ENCODE data around the gene SMPD3. TPM values are rescaled to one million over a fixed set of nuclear protein-coding genes. Genes with fewer than 3 reads are reported as not detected.

SMPD3 gene
- polyA plus RNA-seq, 3 donors = 1.0 to 2.2 (median 1.5) TPM

DNA sequence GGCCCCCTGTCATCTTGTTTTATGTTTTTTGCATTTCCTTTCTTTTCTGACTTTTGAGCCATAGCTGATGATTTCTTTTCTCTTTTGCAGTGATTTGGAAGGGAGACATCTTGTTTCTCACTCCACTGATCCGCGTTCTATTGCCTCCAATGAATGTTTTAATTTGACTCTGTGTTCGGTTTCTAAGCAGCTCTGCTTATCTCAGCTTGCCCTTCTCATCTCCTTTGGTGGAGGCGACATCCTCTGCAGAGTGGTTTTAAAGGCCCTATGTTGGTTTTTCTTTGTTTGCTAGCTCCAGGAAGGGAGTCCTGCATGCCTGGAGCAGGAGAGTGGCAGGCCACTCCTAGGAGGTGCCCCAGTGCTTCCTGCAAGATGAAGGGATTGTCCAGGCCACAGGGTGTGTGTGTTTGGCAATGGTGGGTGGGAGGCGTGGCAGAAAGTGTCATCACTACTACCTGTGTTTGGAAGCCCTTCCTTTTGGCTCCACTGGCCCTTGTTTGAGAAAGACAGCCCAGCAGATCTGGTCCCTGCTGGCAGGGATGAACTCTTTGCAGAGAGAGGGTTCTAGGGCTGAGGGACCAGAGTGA is 13.6 kb downstream of the SMPD3 start:
- DNase-seq = no peak

DNA sequence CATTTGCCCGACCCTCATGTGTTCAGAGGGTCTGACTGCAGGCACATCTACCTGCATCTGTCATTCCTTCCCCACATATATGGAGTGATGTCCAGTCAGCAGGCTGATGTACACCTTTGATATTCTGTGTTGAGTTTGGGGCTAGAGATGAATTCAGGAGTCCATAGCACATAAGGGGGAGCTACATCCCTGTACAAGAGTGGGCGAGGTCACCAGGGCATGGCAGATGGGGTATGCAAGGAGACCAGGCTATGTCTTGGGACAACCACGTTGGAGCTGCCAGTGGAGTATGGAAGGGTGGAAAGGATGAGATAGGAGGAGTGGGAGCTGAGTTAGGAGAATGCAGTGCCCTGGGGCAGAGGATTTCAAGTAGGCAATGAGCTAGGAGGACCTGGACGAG is 15.0 kb downstream of the SMPD3 start:
- DNase-seq = no peak

DNA sequence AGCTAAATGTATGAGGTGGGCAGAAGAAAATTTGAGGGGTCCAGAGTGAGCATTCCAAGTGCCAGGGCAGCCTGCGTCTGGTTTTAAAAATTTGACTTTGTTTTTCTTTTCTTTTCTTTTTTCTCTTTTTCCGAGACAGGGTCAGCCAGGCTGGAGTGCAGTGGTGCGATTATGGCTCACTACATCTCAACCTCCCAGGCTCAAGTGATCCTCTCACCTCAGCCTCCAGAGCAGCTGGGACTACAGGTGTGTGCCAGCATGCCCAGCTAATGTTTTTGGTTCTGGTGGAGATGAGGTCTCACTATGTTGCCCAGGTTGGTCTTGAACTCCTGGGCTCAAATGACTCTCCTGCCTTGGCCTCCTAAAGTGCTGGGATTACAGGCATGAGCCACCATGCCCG is 15.6 kb downstream of the SMPD3 start:
- no peak for DNase-seq

DNA sequence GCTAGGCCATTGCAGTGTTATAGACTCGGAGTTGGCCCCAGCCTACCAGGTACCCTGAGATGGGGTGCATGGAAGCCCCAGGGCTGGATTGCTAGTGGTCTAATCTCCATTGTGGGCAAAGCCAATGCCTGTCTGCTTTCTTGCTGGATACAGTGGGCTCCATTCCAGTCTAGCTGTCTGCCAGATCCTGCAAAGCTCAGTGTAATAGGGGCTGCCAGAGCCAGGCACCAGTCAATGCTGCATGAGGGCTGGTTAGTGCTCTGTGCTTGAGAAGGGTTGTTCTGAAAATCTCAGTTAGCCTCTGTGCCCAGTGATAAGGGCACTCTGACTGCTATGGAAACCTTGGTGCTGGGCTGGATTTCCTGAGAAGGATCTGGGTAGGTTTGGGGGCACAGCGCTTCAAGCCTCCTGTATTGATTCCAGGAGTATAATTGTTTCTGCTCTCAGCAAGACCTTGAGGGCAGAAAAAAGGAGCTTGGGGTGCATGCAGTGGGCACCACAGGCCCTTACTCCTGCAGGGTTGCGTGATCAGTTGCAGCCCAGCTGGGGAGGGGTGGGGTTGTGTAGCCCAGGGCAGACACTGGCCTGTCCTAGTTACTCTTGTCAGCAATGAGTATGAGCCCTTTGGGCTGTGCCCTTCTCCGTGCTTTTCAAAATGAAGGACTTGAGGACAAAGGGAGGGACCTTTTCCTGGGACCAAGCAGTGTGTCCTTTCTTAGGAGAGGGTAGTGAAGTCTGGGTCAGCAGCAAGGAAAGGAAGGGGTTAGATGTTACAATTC is 19.0 kb downstream of the SMPD3 start:
- no peak for DNase-seq

DNA sequence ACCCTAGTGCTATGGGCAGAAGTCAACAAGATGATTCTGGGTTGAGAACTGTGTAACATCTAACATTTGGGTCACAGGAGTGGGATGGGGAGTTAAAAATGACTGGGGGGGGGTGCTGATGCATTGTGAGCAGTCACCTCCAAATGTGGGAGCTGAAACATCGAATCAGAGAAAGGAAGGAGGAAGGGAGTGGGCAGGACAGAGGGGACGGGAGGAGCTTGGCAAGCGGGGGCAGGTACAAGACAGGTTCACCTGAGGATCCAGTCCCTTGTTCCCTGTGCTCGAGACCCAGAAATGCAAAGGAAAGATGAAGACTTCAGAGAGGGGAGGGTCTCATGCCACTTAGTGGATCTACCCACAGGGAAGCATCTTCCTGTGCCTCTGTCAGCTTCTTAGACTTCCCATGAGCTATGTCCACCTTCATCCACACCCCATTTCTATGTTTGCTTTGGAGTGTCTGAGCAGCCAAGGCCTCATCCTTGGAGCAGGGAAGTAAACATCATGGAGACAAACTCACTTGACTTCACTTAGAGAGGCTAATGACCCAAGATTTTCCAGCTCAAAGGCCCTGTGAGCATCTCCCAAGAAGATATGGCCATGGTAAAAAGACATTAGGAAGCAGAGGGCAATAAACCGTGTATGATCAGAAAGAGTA is 20.5 kb downstream of the SMPD3 start:
- no peak for DNase-seq

DNA sequence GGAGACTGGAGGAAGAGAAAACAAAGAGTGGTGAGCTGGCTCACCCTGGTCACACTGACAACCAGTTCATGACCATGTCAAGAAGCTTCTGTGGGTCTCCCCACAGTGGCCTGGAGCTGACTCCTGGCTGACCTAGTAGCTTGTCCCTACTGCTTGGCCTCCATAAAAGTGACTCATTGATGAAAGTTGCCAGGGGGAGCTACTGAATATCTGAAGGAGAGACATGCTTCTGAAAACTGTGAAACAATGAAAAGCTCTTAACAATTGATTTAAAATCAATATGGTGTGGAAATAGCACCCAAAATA is 22.0 kb downstream of the SMPD3 start:
- DNase-seq = no peak

DNA sequence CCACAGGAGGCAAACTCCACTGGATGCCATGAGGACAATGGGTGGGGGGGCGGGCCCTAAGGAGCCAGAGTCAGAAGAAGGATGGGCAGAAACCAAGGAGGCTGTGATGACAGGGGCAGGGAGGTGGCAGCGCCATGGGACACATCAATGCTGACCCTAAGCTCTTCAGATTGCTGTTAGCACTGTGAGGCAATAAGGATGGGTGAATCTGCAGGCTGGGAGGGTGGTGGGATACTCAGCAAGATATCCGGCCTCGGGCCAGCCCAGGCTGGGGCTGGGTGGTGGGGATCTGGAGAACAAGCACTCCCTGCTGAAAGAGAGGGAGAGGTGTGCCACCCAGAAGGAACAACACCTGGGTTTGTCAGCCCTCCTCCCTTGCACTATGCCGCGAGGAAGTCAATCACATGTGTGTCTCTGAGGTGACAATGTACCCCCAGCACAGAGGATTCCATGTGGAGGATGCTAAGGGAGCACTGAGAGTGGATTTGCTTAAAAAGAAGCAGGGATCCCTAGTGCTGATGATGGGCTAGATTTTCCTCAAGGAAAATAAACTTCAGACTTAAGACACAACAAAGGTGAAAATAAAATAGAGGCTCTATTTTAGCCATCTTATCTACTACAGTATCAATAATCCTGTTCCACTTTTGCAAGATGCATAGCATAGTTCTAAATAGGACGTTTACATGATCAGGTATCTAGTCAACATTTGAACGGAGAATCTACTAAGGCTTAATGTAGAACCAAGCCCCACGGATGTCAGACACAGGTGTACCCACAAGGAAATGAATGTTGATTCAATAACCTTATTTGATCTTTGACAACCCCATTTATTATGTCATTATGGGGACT is 22.6 kb downstream of the SMPD3 start:
- DNase-seq = no peak

DNA sequence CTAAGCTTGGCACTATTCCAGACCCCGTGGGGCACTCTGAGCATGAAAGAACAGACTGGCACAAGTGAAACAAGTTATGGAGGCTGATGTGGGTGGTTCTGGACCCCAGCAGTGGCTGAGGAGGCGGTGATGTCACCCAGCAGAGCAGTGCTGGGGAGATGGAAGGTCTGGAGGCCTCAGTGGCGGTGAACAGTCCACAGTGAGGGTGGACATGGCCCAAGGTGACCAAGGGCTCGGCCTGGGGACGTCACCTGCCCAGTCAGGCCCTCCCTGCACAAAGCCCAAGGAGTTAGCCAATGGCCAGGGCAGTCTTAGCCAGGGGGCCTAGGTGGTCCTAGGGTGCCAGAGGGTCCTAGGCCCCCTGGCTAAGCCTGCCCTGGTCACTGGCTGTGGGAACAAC is 24.5 kb downstream of the SMPD3 start:
- DNase-seq = no peak

DNA sequence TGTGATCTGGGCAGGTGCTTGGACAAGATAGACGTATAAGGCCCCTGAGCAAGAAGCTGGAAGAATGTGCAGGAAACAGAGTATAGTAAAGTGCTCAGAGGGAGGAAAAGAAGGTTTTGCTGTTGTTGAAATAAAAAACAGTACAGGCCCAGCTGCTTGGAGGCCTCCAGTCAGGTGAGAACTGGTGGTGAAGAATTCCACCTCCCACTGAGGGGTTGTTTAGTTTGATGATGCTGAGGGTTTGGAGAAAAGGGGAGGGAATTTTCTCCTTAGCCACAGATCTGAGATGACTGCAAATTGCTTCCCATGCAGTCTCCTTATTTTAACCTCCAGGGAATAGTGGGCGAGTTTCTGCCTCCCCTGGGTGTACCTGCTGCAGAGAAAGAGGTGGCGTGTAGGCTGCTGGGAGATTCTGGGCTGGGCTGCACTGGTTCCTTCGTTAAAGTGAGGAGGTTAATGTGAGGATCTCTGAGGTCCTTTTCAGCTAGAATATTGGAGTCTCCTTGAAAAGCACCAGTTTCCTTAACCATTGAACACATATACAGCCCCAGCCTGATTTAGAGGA is 25.8 kb downstream of the SMPD3 start:
- DNase-seq = no peak

DNA sequence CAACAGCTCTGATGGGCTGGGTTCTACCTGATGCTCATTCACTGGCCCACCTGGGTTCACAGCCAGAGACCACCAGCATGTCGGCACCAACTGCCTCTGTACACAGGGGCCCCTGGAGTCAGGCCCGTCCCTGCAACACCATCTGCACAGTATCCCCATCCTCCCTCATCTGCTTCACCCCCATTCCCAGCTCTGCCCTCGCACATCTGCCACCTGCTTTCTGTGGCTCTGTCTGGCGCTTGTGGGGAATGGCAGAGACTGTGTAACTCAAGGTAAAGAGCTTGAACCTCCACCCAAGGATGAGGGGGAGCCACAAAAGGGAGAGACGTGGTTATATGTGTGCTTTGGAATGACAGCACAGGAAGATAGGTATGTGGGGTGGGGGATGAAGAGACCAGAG is 27.2 kb downstream of the SMPD3 start:
- DNase-seq = no peak

DNA sequence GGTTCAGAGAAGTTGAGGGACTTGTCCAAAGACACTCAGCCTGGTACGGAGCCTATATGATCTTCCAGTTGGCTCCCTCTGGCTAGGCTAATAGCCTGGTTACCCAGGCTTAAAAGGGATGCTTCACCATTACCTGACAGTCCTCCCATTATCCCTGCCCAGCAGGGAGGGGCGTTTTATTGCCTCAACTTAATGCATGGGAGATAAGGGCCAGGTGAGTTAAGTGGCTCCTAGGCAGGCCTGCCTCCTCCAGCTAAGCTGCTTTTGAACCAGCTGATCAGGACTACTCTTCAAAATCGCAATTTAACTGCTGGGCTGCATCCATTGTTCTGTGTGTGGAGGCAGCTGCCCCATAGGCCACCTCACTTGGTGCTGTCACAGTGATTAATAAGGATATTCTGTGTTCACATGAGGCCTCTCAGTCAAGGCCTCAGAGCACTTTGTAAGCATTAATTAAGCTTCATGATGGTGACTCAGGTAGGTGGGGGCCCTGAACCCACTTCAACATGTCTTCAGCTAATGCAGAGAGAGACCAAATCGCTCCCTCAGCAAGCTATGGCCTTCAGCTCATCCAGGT is 27.9 kb downstream of the SMPD3 start:
- DNase-seq = no peak

DNA sequence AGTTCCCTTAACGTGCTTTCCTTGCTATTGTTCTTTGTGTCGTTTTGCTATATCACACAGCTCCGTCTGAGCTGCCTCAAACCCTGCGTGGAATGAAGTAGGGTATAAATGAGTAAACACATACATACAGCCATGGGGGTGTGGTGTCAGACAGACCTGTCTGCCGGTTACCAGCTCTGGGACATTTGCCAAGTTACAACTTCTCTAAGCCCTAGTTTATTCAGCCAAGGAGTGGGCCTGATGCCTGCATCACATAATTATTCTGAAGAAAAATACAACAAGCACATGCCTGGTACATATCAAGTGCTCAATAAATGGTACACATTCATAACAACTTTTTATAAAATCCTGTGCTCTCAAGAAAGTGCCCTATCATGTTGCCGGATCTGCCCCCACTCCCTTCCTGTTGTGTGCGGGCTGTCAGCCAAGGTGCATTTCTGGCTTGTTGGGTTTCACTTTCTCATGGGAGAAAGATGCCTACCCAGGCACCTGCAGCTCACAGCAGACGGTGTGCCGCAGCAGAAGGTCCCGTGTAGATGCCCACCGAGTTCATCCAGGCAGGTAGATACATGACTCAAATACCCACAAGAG is 30.5 kb downstream of the SMPD3 start:
- DNase-seq = peak; percentile 10

DNA sequence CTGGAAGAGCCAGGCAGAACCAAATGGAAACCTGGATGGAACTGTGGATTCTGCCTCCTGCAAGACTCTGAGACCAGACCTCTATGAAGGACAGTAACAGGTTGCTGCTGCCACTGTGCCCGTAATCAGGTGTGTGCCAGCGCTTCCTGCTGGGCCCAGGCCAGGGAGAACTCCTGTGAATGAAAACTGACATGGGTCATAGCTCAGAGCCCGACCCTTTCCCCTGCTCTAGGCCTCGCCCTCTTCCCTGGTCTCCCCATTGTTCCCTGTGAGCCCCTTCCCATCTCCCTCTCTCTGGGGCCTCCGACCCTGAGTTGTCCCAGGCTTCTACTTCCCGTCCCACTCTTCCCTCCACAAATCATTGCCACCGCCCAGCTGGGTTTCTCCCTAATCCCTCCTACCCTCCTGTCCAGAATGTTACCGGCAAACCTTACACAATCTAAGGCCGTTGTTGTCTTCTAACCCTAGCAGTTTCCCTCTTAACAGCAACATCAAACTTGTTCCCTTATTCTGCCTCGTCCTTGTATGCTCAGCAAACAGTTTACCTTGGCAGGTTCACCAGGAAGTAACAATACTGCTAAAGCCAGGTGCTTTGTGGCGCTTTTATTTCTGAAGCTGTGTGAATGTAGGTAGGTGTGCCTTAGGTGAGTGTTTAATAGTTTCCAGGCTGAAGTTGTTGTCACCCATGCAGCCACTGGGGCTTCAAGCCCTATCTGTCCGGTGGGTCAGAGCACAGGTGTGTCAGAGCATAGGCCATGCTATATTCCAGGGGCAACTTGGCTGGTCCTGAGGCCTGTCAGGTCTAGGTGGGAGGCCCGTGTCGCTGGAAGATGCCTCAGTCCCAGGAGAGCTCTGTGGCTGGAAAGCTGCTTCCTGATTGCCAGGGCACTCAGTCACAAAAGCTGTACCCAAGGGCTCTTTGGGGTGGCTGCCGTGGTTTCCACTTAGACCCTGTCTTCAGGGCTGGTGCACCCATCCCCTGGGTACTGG is 32.0 kb downstream of the SMPD3 start:
- no peak for DNase-seq

DNA sequence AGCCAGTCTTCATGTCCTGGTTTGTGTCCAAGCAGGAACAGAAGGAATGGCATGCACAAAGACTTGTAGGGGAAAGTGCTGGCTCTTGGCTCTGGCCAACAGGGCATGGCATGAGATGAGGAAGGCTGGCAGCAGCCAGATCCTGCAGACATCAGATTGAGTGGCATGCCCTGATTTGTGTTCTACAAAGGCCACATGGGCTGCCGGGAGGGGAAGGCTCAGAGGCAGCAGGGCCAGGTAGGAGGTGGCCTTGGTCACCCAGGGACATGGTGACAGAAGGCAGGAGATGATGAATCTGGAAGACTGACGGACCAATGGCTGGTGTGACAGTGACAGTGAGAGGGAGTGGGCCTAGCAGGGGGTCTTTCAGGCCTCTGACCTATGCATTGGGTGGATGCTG is 33.7 kb downstream of the SMPD3 start:
- no peak for DNase-seq

DNA sequence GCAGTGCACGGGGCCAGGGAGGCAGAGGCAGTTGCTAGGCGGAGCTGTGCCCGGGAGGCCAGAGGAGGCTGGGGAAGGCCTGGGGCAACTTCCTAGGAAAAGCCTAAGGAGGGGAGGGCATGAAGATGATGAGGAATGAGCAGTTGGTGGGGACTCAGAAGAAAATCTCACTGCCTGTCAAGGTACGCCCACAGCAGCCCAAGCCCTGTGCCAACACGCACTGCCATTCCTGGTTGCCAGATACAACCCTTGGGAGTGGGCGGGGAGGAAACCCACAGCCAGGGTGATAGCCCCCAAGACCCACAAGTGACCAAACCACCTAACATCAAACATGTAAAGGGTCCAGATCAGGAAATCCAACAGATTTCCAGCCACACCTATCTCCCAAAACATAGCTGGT is 36.2 kb downstream of the SMPD3 start:
- DNase-seq = no peak

DNA sequence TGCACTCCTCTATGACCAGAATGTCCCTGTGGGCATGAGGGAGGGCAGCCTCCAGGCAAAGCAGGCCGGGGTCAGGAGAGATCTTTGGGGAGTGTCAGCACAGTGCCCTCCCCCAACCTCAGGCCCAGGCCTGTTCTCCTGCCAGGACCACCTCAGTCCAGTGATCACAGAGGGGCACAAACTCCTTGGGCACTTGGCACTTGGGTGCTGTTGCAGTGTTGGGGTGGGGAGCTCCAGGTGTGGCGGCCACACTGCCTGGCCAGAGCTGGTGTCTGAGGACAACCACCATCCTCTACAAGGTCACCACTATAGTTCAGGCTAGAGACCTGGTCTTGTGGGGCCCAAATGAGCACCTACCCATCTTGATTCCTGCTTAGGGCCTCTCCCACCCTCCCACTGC is 37.2 kb downstream of the SMPD3 start:
- DNase-seq = no peak

DNA sequence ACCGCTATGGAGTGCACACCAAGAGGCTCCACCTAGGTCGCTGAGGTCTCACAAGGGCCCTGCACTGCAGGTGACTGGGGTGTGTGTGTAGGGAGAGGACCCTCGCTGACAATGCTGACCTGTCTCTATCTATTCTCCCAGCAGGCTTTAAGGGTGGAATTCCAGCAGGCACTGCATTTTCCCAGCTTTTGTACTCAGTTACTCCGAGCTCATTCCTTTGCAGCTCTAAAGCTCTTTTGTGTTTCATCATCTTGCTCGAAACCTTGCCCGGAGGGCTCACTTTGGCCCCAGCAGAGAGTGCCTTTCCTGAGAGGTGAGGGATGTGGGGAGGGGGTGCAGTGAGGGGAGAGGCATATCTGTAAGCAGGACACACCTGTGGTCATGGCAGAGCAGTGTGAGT is 39.3 kb downstream of the SMPD3 start:
- no peak for DNase-seq

DNA sequence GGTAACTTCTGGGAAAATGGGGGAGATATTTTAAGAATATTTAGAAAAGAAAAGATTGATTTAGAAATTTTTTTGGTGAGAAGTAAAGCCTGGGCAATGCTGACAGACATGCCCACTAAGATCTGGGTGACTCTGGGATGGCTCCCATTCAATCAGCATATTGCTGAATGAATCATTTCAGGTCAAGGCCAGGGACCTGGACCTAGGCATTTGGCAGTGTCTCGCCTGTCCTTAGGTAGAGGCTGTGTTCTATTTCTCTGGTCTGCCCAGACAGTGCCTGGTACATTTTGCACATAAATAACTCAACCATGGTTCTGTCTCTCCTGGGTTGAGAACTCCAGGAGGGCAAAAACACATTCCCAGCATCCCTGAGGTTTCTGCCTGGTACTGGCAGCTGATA is 39.9 kb downstream of the SMPD3 start:
- DNase-seq = no peak

DNA sequence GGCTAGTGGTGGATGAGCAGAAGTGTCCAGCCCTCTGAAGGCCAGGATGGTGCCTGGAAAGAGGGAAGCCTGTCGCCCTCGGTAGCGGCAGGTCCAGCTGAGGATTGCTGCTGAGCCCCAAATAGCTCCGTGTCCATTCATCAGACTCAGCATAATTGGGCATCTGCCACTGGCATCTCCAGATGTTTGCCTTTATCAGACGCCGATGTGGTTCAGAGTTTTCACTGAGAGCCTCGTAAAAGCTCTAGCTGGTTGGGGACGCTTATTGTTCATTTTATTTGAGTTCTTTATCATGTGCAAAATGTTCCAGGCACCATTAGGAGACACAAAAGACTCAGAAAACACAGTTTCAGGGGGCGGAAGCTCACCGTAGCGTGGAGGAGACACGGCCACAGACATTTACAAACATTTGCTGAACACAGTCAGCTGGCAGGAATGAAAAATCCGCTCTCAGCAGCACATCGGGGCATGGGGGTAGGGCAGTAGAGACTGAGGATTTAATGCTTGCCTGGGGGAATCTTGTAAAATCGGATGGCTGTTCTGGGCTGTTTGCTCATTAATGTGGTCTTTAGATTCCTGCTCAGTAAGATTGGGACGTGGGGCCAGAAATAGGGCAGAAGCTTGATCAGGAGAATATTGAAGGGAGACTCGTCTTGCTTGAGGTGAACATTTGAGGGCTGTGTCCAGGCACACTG is 41.7 kb downstream of the SMPD3 start:
- no peak for DNase-seq
